PFSK-1 (cell line): ENCODE results near the gene CACNA1C.

Source experiments
- POLR2AphosphoS5 ChIP-seq: IDR thresholded peaks from 2 replicates; pipeline ENCODE4 v1.6.1; 2012; ENCODE audit warnings: low read depth, mild to moderate bottlenecking, control low read depth, low read length, moderate library complexity
- SIN3A ChIP-seq: IDR thresholded peaks from 2 replicates; pipeline ENCODE4 v1.6.1; 2012; ENCODE audit warnings: mild to moderate bottlenecking, low read length, moderate library complexity, borderline replicate concordance; ENCODE audit not compliant: insufficient read depth

DNA sequence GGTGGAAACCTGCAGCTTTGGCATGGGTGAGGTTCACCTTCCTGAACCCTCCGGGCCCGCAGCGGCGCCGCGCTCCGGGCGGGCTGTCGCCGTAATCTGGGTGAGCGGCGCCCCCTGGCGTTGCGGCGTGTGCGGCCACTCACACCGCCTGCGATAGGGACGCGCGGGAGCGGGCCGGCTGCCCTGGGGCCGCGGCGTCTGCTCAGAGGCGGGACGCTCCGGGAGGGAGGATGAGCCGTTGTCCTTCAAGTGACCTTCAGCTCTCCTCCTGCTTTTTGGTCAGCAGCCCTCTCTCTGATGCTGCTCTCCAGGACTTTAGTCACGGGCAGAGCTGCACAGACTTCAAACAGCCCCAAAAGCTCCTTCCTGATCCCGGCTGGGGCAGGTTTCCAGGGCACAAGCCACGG, 530.3 kb downstream of the CACNA1C start:
- TF ChIP-seq POLR2AphosphoS5, result no peak
- TF ChIP-seq SIN3A, result no peak
